ENCODE results near the gene LZTR1. TPM values are rescaled to one million over a fixed set of nuclear protein-coding genes. Genes with fewer than 3 reads are reported as not detected.

Gene LZTR1
- total and polyA plus RNA-seq, 2 of the 8 experiments (the other 6 are each of a cell fraction or from before 2014, with no cell fraction given): 22.3 to 31.0 TPM

GRCh38 chr22:21003782-21004181, 21.7 kb downstream of the LZTR1 start:
- Histone ChIP-seq H4K20me1 (replicated peaks in 1 of 2; ENCODE audit: control insufficient read depth in 1 of 2, insufficient read depth in 2 of 2, low read length in 2 of 2) (peaks cover 6% of the 10 kb centered on the region in 2 experiments), H2BK20ac (ENCODE audit: low read length) (no peak overlapping the region), H3K4me3 (ENCODE audit: extremely low read depth in 1 of 4, insufficient read depth in 2 of 4, low read depth in 3 of 4, low read length in 4 of 4) (peak overlapping the region in 1 of 4 experiments; percentile 99; a peak in 1 of 8 replicates), H3K18ac (ENCODE audit: extremely low read depth, low read length) (no peak overlapping the region), H3K14ac (ENCODE audit: insufficient read length) (no peak overlapping the region), H2BK120ac (replicated peaks; ENCODE audit: low read depth, low read length) (no peak overlapping the region), H3K23me2 (ENCODE audit: low read depth, low read length) (peaks cover 12% of the 10 kb centered on the region; the same call in 1 of the 2 replicates), H2AFZ (ENCODE audit: low read length) (no peak overlapping the region), H3K9ac (replicated peaks in 1 of 4; ENCODE audit: extremely low read depth in 1 of 4, low read depth in 3 of 4, low read length in 3 of 4) (no peak overlapping the region), H2BK12ac (ENCODE audit: low read depth, low read length) (no peak overlapping the region), H3K9me3 (ENCODE audit: insufficient read depth in 2 of 2, low read depth in 1 of 2, low read length in 1 of 2) (no peaks in the 10 kb centered on the region), H4K5ac (ENCODE audit: insufficient read length, low read depth, low read length) (no peak overlapping the region), H3K4ac (replicated peaks; ENCODE audit: insufficient read length, low read depth, low read length) (no peak overlapping the region), H3K27ac (ENCODE audit: low read depth, low read length) (no peak overlapping the region), H2BK5ac (ENCODE audit: low read depth, low read length) (no peak overlapping the region), H3K56ac (replicated peaks; ENCODE audit: insufficient read length, low read depth, low read length) (no peak overlapping the region), H4K8ac (ENCODE audit: extremely low read depth, insufficient read depth, low read length) (no peak overlapping the region; the same call in 1 of the 2 replicates), H3K36me3 (ENCODE audit: control insufficient read depth in 2 of 4, insufficient read depth in 4 of 4, low read length in 3 of 4) (peaks cover 2 to 10% (median 4%) of the 10 kb centered on the region in 4 experiments; a peak in 5 of 8 replicates), H3K4me1 (replicated peaks in 1 of 4; ENCODE audit: control insufficient read depth in 3 of 4, insufficient read depth in 4 of 4, low read length in 3 of 4) (peaks cover 0 to 12% (median 8%) of the 10 kb centered on the region in 4 experiments; a peak in 5 of 7 replicates), H3K23ac (ENCODE audit: insufficient read length) (no peak overlapping the region), H3K4me2 (ENCODE audit: insufficient read depth in 1 of 2, low read depth in 2 of 2, low read length in 2 of 2) (peak overlapping the region in 1 of 2 experiments; percentile 82; a peak in 1 of 4 replicates), H3K27me3 (replicated peaks in 1 of 4; ENCODE audit: control insufficient read depth in 3 of 4, extremely low read depth in 1 of 4, insufficient read depth in 3 of 4, low read length in 3 of 4) (no peaks in the 10 kb centered on the region), H2AK5ac (ENCODE audit: low read depth, low read length) (peak overlapping the region; percentile 75; the same call in 1 of the 2 replicates), H4K91ac (replicated peaks; ENCODE audit: insufficient read length, low read length) (no peak overlapping the region), H3K79me1 (ENCODE audit: low read depth, low read length) (peaks cover 2% of the 10 kb centered on the region; the same call in 1 of the 2 replicates), H3K79me2 (ENCODE audit: control insufficient read depth in 1 of 2, insufficient read depth in 2 of 2, low read length in 2 of 2) (no peaks in the 10 kb centered on the region; a peak in 1 of 4 replicates), H2BK15ac (ENCODE audit: low read length) (no peak overlapping the region)
- 94% methylated on average over 4 of the region's 4 CpGs; no CpG with 5 or more reads in 1 of the 2 experiments for WGBS, 2 experiments (ENCODE audit: extremely low coverage in 1 of 2, insufficient coverage in 1 of 2, insufficient read length in 1 of 2, insufficient replicate concordance in 2 of 2, low coverage in 1 of 2, low lambda C conversion rate in 2 of 2, missing lambda C conversion rate in 1 of 2)
- DNase-seq (ENCODE audit: low read depth in 1 of 2, low spot score in 2 of 2) (no peak), FAIRE-seq (no peak)
- TF ChIP-seq JUND (IDR thresholded peaks at IDR 0.05; ENCODE audit: low read length): no peak
- TF ChIP-seq POU5F1 (IDR thresholded peaks at IDR 0.05; ENCODE audit: low read depth, low read length): no peak
- no peak for TF ChIP-seq SRF (IDR thresholded peaks at IDR 0.05; ENCODE audit: low read depth, low read length)
- TF ChIP-seq RFX5 (IDR thresholded peaks at IDR 0.05; ENCODE audit: borderline replicate concordance, low read depth, low read length): no peak
- TF ChIP-seq ASH2L (IDR thresholded peaks at IDR 0.05; ENCODE audit: low read length): no peak
- TF ChIP-seq SP2 (IDR thresholded peaks at IDR 0.05; ENCODE audit: low read length): no peak
- TF ChIP-seq BCL11A (IDR thresholded peaks at IDR 0.05; ENCODE audit: low read depth in 2 of 2, low read length in 2 of 2): no peak
- POLR2A ChIA-PET (ENCODE audit: partially characterized antibody): interaction anchor here (1.2 to 2.2 kb wide), 3 partner anchors 8 to 22 kb away, joined by 3 to 10 read pairs (median 6); partner anchors contain the start of genes LZTR1 and P2RX6
- CTCF ChIA-PET (ENCODE audit: partially characterized antibody): interaction anchor here (0.7 to 3.0 kb wide), 8 partner anchors 10 to 83 kb away, joined by 3 to 11 read pairs (median 4); no protein-coding TSS in a partner anchor
